Endothelial cell of umbilical vein (primary cell): Measurements from ENCODE around the gene SLC34A1. TPM values are rescaled to one million over a fixed set of nuclear protein-coding genes. Genes with fewer than 3 reads are reported as not detected.

Experiments
- BruUV-seq: library from RNA; stranded (reverse); fragments of 400-500 nt; replicated peaks from 2 replicates; lab custom pipeline; 2021; lab: Mats Ljungman, UMichigan
- CTCF ChIA-PET: fragments of 300-600, 350-600 bp; sonication (Branson Sonifier 250); formaldehyde crosslinking; loops from one replicate; lab custom pipeline; 2021; ENCODE audit warnings: antibody characterized with exemption, inconsistent platforms; lab: Charles Lee
- POLR2A ChIA-PET: fragments of 300-600, 350-600 bp; sonication (Branson Sonifier 250); formaldehyde crosslinking; loops from one replicate; lab custom pipeline; 2021; ENCODE audit warnings: antibody characterized with exemption, inconsistent platforms; lab: Charles Lee
- DNase-seq: peaks from one replicate; pipeline ENCODE4 v3.0.0-alpha.2; 2011; ENCODE audit warnings: low read depth, low spot score
- FAIRE-seq: peaks from 2 replicates; lab custom pipeline; 2011; peaks lifted over from hg19 to GRCh38; lab: Jason Lieb, UNC
- H2AFZ ChIP-seq: 2 replicates; pipeline ENCODE4 v1.6.0; 2012; ENCODE audit warnings: low read depth, low read length, control low read depth, inconsistent platforms
- H3K27ac ChIP-seq: 2 replicates; pipeline ENCODE4 v1.5.1; 2011; ENCODE audit warnings: low read depth, mild to moderate bottlenecking, control low read depth, low read length, moderate library complexity; ENCODE audit not compliant: insufficient read depth
- H3K27me3 ChIP-seq, 2 experiments: 2 replicates each; pipeline versions ENCODE4 v1.6.0 to v1.6.1; 2011; ENCODE audit warnings: low read length in 2 of 2, mixed read lengths in 1 of 2; ENCODE audit not compliant: control insufficient read depth in 2 of 2, insufficient read depth in 2 of 2
- H3K36me3 ChIP-seq, 2 experiments: 2 replicates in 1 of 2; 3 replicates in 1 of 2; pipeline ENCODE4 v1.5.1; 2011; ENCODE audit warnings: low read length in 2 of 2, mild to moderate bottlenecking in 1 of 2, moderate library complexity in 1 of 2; ENCODE audit not compliant: control insufficient read depth in 2 of 2, insufficient read depth in 2 of 2; ENCODE audit errors: extremely low read depth in 1 of 2
- H3K4me1 ChIP-seq: 3 replicates; pipeline ENCODE4 v1.5.1; 2011; ENCODE audit warnings: mild to moderate bottlenecking, low read length; ENCODE audit not compliant: control insufficient read depth, insufficient read depth; ENCODE audit errors: extremely low read depth
- H3K4me2 ChIP-seq: 2 replicates; pipeline ENCODE4 v1.6.1; 2011; ENCODE audit warnings: low read length, control low read depth, mixed read lengths; ENCODE audit not compliant: insufficient read depth
- H3K4me3 ChIP-seq, 3 experiments: fragments of 200-600 bp in 1 of 3; sonication (generic), shearing (Covaris generic) in 1 of 3; replicated peaks in 1 of 3; 2 replicates each; pipeline ENCODE4 v1.5.1; 2011 to 2016; ENCODE audit warnings: control low read depth in 3 of 3, low read length in 3 of 3, mild to moderate bottlenecking in 2 of 3, inconsistent platforms in 1 of 3, low read depth in 1 of 3, moderate library complexity in 1 of 3; ENCODE audit not compliant: insufficient read depth in 1 of 3
- H3K79me2 ChIP-seq: 2 replicates; pipeline ENCODE4 v1.6.0; 2012; ENCODE audit warnings: low read length, inconsistent platforms; ENCODE audit not compliant: control insufficient read depth, insufficient read depth
- H3K9ac ChIP-seq: replicated peaks from 2 replicates; pipeline ENCODE3; 2011; ENCODE audit warnings: low read length, control low read depth; ENCODE audit not compliant: insufficient read depth; ENCODE audit errors: extremely low read depth
- H3K9me1 ChIP-seq: replicated peaks from 3 replicates; pipeline ENCODE4 v1.6.0; 2011; ENCODE audit warnings: mild to moderate bottlenecking, low read length; ENCODE audit not compliant: control insufficient read depth, insufficient read depth; ENCODE audit errors: extremely low read depth
- H3K9me3 ChIP-seq: replicated peaks from 2 replicates; pipeline ENCODE4 v1.5.1; 2012; ENCODE audit warnings: low read length, inconsistent platforms; ENCODE audit not compliant: control insufficient read depth, insufficient read depth
- H4K20me1 ChIP-seq: replicated peaks from 2 replicates; pipeline ENCODE3; 2011; ENCODE audit warnings: mild to moderate bottlenecking, low read length; ENCODE audit not compliant: control insufficient read depth, insufficient read depth; ENCODE audit errors: extremely low read depth
- CTCF ChIP-seq, 2 donors: IDR thresholded peaks; 1 replicate in 1 of 2; 2 replicates in 1 of 2; pipeline ENCODE4 v1.5.1; 2011; ENCODE audit warnings: low read length in 2 of 2, mild to moderate bottlenecking in 2 of 2, moderate library complexity in 2 of 2, control low read depth in 1 of 2, inconsistent platforms in 1 of 2, low read depth in 1 of 2; ENCODE audit not compliant: insufficient read depth in 1 of 2; ENCODE audit errors: extremely low read depth in 1 of 2
- EZH2 ChIP-seq: IDR thresholded peaks from 2 replicates; pipeline ENCODE4 v1.6.1; 2012; ENCODE audit warnings: borderline replicate concordance, low read depth, mild to moderate bottlenecking, moderate library complexity, low read length, inconsistent platforms; ENCODE audit not compliant: severe bottlenecking
- FOS ChIP-seq: IDR thresholded peaks from 2 replicates; pipeline ENCODE4 v1.6.1; 2011; ENCODE audit warnings: mild to moderate bottlenecking, low read length, moderate library complexity, borderline replicate concordance; ENCODE audit not compliant: insufficient read depth
- GATA2 ChIP-seq: IDR thresholded peaks from 2 replicates; pipeline ENCODE4 v1.7.0; 2011; ENCODE audit warnings: low read depth, mild to moderate bottlenecking, moderate library complexity, mixed read lengths, low read length; ENCODE audit not compliant: insufficient read length, insufficient read depth
- JUN ChIP-seq: IDR thresholded peaks from 2 replicates; pipeline ENCODE4 v1.6.1; 2011; ENCODE audit warnings: borderline replicate concordance, low read depth; ENCODE audit not compliant: insufficient read length, insufficient read depth
- MAX ChIP-seq: IDR thresholded peaks from 2 replicates; pipeline ENCODE4 v1.6.1; 2011; ENCODE audit not compliant: insufficient read depth, insufficient read length
- MYC ChIP-seq: IDR thresholded peaks from one replicate; pipeline ENCODE4 v1.6.1; 2011; ENCODE audit warnings: mild to moderate bottlenecking, low read depth, low read length
- POLR2A ChIP-seq: IDR thresholded peaks from 2 replicates; pipeline ENCODE4 v1.6.1; 2012; ENCODE audit warnings: low read depth, mild to moderate bottlenecking, control low read depth, low read length
- POLR2AphosphoS5 ChIP-seq: IDR thresholded peaks from 2 replicates; pipeline ENCODE4 v1.6.1; 2012; ENCODE audit warnings: low read depth, mild to moderate bottlenecking, control low read depth, low read length, moderate library complexity; ENCODE audit not compliant: insufficient read depth
- dilution Hi-C: fragments of 300-500 bp; cut with MboI; formaldehyde crosslinking; loops from one replicate; pipeline ENCODE4 v1.15.0; 2019; ENCODE audit warnings: low sequenced_read_pairs; ENCODE audit not compliant: extremely low pct_ligation_motif_present
- intact Hi-C: fragments of 100-400 bp; cut with micrococcal nuclease; formaldehyde crosslinking; loops from one replicate; pipeline ENCODE4 v1.10.0; 2022
- polyA plus RNA-seq, 4 experiments: library from polyadenylated mRNA; depleted of rRNA in 3 of 4; stranded (reverse) in 3 of 4; unstranded in 1 of 4; fragments of >200 nt; gene quantifications; 2 replicates each; pipeline versions ENCODE4 v1.2.1 to v1.2.3, GENCODE V29; 2011 to 2012; ENCODE audit warnings: missing spikeins in 1 of 4
- total RNA-seq: library from RNA; stranded (reverse); gene quantifications from 2 replicates; pipeline ENCODE4 v1.2.3, GENCODE V29; 2021

The SLC34A1 gene
- total and polyA plus RNA-seq, 2 donors (not counting 3 experiments of a cell fraction or from before 2014, with no cell fraction given), result not detected

- H3K9me1 ChIP-seq, result no peaks in the 10 kb centered on the region
- no peak overlapping the region for H3K27ac ChIP-seq
- H4K20me1 ChIP-seq, result no peaks in the 10 kb centered on the region
- intact Hi-C loops, result no loop called here
- no peak overlapping the region for H3K4me3 ChIP-seq
- dilution Hi-C loops, result no loop called here
- no peaks in the 10 kb centered on the region for H3K79me2 ChIP-seq
- no peak overlapping the region for H3K9ac ChIP-seq
- BruUV-seq, result no TSS peak
- H3K9me3 ChIP-seq, result no peaks in the 10 kb centered on the region
- peaks cover 11 to 31% of the 10 kb centered on the region in 2 experiments for H3K36me3 ChIP-seq
- ChIA-PET POLR2A (no interaction called here), CTCF (interaction anchor here (1.0 to 2.0 kb wide), 2 partner anchors 30 to 45 kb away, joined by 5 read pairs; no protein-coding TSS in a partner anchor)
- H3K4me1 ChIP-seq, result no peaks in the 10 kb centered on the region
- no peak overlapping the region for H3K4me2 ChIP-seq
- TF ChIP-seq EZH2 (no peak), CTCF (IDR thresholded peaks at IDR 0.05; ENCODE audit: extremely low read depth in 1 of 2, insufficient read depth in 1 of 2, low read depth in 1 of 2, low read length in 2 of 2) (no peak), MYC (no peak), MAX (no peak), FOS (no peak), POLR2AphosphoS5 (no peak), POLR2A (no peak), GATA2 (no peak), JUN (no peak)
- no peaks in the 10 kb centered on the region for H3K27me3 ChIP-seq
- DNase-seq (no peak), FAIRE-seq (no peak)
- no peak overlapping the region for H2AFZ ChIP-seq
These were observed 50.9 kb downstream of the SLC34A1 start for GRCh38 chr5:177434942-177435738.
